ENCODE measurements around the gene AQP11. TPM values are rescaled to one million over a fixed set of nuclear protein-coding genes. Genes with fewer than 3 reads are reported as not detected.

Gene AQP11
- total and polyA plus RNA-seq, 4 experiments from 2014 or later: 0.35 to 1.0 (median 0.52) TPM

Other genes starting within 250 kb of the AQP11 start
- 10 to 100 TPM in 1 of 2 experiments, 1 to 10 TPM in 1; 9.8 to 10.4 TPM for gene PAK1, start 115.9 kb upstream of the AQP11 start, total RNA-seq
- gene PAK1, start 115.9 kb upstream of the AQP11 start, polyA plus RNA-seq: 1 to 10 TPM; 9.3 to 9.5 TPM
- gene CLNS1A, start 47.8 kb downstream of the AQP11 start, total RNA-seq: 100 to 1,000 TPM; 116 to 118 TPM
- gene CLNS1A, start 47.8 kb downstream of the AQP11 start, polyA plus RNA-seq: 100 to 1,000 TPM; 114 to 160 TPM
- gene RSF1, start 230.8 kb downstream of the AQP11 start, total RNA-seq: 100 to 1,000 TPM; 105 to 106 TPM
- 10 to 100 TPM; 13.0 to 51.5 TPM for gene RSF1, start 230.8 kb downstream of the AQP11 start, polyA plus RNA-seq
- gene AAMDC, start 231.2 kb downstream of the AQP11 start, total RNA-seq: 1 to 10 TPM; 7.6 to 9.4 TPM
- 10 to 100 TPM; 27.6 to 36.7 TPM for gene AAMDC, start 231.2 kb downstream of the AQP11 start, polyA plus RNA-seq